ENCODE data around the gene PACS2. TPM values are rescaled to one million over a fixed set of nuclear protein-coding genes. Genes with fewer than 3 reads are reported as not detected.

The PACS2 gene
- total and polyA plus RNA-seq, 2 of the 8 experiments (the other 6 are each of a cell fraction or from before 2014, with no cell fraction given), result 38.0 to 62.8 TPM

DNA sequence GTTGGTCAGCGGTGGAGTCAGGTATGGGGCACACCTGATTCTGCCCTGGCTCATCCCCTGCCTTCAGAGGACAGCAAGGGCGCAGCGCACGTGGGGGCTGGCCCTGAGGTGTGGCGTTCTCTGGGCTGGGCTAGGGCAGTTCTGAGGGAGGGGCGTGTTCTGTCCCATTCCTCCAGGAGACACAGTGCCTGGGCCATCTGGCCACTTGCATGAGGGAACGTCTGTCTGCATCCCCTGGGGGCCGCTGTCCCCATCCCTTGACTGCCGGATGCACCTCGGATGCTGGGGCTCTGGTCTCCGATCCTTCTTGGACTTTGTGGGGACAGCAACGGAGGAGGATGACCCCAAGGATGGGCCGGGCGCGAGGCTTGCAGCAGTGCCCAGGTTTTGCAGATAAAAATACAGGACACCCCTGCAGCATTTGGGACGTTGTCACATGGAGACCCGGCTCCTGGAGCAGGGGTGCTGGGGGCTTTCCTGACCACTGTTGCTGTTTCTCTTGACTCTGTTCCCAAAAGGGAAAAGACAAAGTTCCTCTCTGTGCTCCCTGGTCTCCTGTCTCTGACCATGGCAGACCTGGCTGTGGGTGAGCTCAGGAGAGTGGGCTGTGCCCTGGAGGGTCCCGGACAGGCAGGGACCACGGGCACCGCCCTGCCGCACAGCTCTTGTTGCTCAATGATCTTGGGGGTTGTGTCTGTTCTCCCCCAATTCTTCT, 112.0 kb downstream of the PACS2 start (continued):
- TF ChIP-seq, protein P1, sequence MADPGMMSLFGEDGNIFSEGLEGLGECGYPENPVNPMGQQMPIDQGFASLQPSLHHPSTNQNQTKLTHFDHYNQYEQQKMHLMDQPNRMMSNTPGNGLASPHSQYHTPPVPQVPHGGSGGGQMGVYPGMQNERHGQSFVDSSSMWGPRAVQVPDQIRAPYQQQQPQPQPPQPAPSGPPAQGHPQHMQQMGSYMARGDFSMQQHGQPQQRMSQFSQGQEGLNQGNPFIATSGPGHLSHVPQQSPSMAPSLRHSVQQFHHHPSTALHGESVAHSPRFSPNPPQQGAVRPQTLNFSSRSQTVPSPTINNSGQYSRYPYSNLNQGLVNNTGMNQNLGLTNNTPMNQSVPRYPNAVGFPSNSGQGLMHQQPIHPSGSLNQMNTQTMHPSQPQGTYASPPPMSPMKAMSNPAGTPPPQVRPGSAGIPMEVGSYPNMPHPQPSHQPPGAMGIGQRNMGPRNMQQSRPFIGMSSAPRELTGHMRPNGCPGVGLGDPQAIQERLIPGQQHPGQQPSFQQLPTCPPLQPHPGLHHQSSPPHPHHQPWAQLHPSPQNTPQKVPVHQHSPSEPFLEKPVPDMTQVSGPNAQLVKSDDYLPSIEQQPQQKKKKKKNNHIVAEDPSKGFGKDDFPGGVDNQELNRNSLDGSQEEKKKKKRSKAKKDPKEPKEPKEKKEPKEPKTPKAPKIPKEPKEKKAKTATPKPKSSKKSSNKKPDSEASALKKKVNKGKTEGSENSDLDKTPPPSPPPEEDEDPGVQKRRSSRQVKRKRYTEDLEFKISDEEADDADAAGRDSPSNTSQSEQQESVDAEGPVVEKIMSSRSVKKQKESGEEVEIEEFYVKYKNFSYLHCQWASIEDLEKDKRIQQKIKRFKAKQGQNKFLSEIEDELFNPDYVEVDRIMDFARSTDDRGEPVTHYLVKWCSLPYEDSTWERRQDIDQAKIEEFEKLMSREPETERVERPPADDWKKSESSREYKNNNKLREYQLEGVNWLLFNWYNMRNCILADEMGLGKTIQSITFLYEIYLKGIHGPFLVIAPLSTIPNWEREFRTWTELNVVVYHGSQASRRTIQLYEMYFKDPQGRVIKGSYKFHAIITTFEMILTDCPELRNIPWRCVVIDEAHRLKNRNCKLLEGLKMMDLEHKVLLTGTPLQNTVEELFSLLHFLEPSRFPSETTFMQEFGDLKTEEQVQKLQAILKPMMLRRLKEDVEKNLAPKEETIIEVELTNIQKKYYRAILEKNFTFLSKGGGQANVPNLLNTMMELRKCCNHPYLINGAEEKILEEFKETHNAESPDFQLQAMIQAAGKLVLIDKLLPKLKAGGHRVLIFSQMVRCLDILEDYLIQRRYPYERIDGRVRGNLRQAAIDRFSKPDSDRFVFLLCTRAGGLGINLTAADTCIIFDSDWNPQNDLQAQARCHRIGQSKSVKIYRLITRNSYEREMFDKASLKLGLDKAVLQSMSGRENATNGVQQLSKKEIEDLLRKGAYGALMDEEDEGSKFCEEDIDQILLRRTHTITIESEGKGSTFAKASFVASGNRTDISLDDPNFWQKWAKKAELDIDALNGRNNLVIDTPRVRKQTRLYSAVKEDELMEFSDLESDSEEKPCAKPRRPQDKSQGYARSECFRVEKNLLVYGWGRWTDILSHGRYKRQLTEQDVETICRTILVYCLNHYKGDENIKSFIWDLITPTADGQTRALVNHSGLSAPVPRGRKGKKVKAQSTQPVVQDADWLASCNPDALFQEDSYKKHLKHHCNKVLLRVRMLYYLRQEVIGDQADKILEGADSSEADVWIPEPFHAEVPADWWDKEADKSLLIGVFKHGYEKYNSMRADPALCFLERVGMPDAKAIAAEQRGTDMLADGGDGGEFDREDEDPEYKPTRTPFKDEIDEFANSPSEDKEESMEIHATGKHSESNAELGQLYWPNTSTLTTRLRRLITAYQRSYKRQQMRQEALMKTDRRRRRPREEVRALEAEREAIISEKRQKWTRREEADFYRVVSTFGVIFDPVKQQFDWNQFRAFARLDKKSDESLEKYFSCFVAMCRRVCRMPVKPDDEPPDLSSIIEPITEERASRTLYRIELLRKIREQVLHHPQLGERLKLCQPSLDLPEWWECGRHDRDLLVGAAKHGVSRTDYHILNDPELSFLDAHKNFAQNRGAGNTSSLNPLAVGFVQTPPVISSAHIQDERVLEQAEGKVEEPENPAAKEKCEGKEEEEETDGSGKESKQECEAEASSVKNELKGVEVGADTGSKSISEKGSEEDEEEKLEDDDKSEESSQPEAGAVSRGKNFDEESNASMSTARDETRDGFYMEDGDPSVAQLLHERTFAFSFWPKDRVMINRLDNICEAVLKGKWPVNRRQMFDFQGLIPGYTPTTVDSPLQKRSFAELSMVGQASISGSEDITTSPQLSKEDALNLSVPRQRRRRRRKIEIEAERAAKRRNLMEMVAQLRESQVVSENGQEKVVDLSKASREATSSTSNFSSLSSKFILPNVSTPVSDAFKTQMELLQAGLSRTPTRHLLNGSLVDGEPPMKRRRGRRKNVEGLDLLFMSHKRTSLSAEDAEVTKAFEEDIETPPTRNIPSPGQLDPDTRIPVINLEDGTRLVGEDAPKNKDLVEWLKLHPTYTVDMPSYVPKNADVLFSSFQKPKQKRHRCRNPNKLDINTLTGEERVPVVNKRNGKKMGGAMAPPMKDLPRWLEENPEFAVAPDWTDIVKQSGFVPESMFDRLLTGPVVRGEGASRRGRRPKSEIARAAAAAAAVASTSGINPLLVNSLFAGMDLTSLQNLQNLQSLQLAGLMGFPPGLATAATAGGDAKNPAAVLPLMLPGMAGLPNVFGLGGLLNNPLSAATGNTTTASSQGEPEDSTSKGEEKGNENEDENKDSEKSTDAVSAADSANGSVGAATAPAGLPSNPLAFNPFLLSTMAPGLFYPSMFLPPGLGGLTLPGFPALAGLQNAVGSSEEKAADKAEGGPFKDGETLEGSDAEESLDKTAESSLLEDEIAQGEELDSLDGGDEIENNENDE (IDR thresholded peaks at IDR 0.05; ENCODE audit: insufficient replicate concordance, low read length), result no peak
- TF ChIP-seq EP300 (IDR thresholded peaks at IDR 0.05; ENCODE audit: borderline replicate concordance in 1 of 2, low read depth in 2 of 2, low read length in 2 of 2) (no peak), CHD1 (IDR thresholded peaks at IDR 0.05; ENCODE audit: low read depth, low read length) (no peak), HDAC6 (IDR thresholded peaks at IDR 0.05; ENCODE audit: low read depth, low read length) (no peak), KDM5A (IDR thresholded peaks at IDR 0.05; ENCODE audit: low read length) (no peak), RXRA (IDR thresholded peaks at IDR 0.05; ENCODE audit: insufficient read depth, low read depth, low read length) (no peak)
- TF ChIP-seq, protein P2, sequence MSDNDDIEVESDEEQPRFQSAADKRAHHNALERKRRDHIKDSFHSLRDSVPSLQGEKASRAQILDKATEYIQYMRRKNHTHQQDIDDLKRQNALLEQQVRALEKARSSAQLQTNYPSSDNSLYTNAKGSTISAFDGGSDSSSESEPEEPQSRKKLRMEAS (IDR thresholded peaks at IDR 0.05), result no peak

All from H1 (cell line).